HG03575 (cell line): ENCODE results near the gene EXOC3L4.

Experiments
- ATAC-seq: cut with Tn5 transposase; IDR thresholded peaks from one replicate; pipeline ENCODE4 v1.9.1; 2021; ENCODE audit not compliant: unreplicated experiment, insufficient number of reproducible peaks, low FRiP score; ENCODE audit errors: extremely low read depth

Gene EXOC3L4

GRCh38 chr14:103158688-103159087, 64.2 kb downstream of the EXOC3L4 start:
- no peak for ATAC-seq
